HEK293 (cell line): ENCODE data around the gene TDRD3.

Experiments
- CTCF ChIP-seq: fragments of 450-650 bp; formaldehyde crosslinking; IDR thresholded peaks from 2 replicates; pipeline ENCODE4 v1.5.1; 2016; ENCODE audit warnings: missing biosample characterization, missing genetic modification characterization
- REST ChIP-seq: fragments of 450-650 bp; formaldehyde crosslinking; IDR thresholded peaks from 2 replicates; pipeline ENCODE4 v1.5.1; 2016; ENCODE audit warnings: missing biosample characterization, missing genetic modification characterization
- ZFP69B ChIP-seq: fragments of 450-650 bp; formaldehyde crosslinking; IDR thresholded peaks from 2 replicates; pipeline ENCODE4 v1.5.1; 2016; ENCODE audit warnings: missing biosample characterization, missing genetic modification characterization
- ZNF48 ChIP-seq: fragments of 450-650 bp; formaldehyde crosslinking; IDR thresholded peaks from 2 replicates; pipeline ENCODE4 v1.5.1; 2016; ENCODE audit warnings: missing biosample characterization, missing genetic modification characterization

GRCh38 chr13:60520902-60521569 is 124.0 kb downstream of the TDRD3 start:
- TF ChIP-seq ZFP69B: no peak
- TF ChIP-seq REST (tag by site-specific recombination): no peak
- no peak for TF ChIP-seq ZNF48
- TF ChIP-seq CTCF (tag by site-specific recombination): no peak
